Pons (tissue), 1 donor: ENCODE measurements around the gene ZNF740.
A peak's percentile ranks its signal among the peaks of the same experiment; 100 is the strongest.
"Not testable (repeated sequence)": the region's sequence is repeated elsewhere in the genome, so short reads cannot be mapped to it uniquely, and the experiment has no call there.

Experiments
- DNase-seq: peaks from one replicate; pipeline ENCODE4 v3.0.0-alpha.2; 2016; ENCODE audit warnings: low spot score

The ZNF740 gene

DNA sequence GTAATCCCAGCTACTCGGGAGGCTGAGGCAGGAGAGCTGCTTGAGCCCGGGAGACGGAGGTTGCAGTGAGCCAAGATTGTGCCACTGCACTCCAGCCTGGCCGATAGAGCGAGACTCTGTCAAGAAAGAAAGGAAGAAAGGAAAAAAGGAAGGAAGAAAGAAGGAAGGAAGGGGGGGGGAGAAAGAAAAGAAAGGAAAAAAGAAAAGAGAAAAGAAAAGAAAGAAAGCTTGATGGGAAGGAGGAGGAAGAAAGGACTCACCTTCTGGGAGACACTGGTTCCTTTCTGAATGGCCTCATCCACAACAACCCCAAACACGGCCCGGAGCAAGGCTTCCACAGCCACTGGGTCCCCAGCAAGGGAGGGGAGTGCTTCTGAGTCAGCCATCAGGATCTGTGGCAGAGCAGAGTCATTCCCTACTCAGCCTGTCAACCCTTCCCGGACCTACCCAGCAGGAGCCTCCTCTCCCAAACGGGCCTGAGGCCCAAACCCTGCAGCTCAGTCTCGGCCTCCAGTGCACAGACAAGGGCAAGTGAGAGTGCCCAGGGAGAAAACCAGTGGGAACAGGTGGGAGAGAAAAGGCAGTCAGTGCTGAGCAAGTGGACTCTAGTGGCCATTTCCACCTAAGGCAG is 7.3 kb upstream of the ZNF740 start:
- DNase-seq = no peak

GRCh38 chr12:53174881-53175491 is 5.5 kb upstream of the ZNF740 start:
- no peak for DNase-seq

DNA sequence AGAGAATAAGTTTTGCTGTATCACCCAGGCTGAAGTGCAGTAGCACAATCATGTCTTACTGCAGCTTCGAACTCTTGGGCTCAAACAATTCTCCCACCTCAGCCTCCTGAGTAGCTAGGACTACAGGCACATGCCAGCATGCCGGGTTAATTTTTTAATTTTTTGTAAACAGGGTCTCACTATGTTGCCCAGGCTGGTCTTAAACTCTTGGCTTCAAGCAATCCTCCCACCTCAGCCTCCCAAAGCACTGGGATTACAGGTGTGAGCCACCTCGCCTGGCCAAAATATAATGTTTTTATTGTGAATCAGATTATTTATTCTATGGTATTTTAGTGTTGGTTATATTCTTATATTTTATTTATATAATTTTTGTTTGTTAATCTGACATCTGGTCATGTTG is 3.8 kb upstream of the ZNF740 start:
- no peak for DNase-seq

DNA sequence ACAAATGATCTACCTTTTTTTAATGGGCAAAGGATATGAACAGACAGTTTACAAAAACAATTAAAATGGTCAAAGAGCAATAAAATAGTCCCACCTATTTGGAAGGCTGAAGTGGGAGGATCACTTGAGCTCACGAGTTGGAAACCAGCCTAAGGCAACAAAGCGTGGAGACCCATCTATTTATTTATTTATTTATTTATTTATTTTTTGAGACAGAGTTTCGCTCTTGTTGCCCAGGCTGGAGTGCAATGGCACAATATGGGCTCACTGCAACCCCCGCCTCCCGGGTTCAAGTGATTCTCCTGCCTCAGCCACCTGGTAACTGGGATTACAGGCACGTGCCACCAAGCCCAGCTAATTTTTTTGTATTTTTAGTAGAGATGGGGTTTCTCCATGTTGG is 3.1 kb upstream of the ZNF740 start:
- DNase-seq = not testable (repeated sequence)

DNA sequence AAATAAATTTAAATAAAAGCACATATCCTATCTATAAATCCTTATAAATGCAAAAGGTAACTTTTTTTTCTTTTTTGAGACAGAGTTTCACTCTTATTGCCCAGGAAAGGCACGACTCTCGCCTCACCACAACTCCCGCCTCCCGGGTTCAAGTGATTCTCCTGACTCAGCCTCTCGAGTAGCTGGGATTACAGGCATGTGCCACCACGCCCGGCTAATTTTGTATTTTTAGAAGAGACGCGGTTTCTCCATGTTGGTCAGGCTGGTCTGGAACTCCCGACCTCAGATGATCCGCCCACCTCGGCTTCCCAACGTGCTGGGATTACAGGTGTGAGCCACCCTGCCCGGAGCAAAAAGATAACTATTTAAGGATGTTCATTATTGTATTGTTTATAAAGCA is 1.7 kb upstream of the ZNF740 start:
- DNase-seq = not testable (repeated sequence)

- DNase-seq = peak; percentile 47
Measured at GRCh38 chr12:53179687-53180219, 769 bp upstream of the ZNF740 start.

GRCh38 chr12:53180931-53181645 is 566 bp downstream of the ZNF740 start:
- no peak for DNase-seq

GRCh38 chr12:53181935-53182334 is 1.4 kb downstream of the ZNF740 start:
- DNase-seq = no peak

DNA sequence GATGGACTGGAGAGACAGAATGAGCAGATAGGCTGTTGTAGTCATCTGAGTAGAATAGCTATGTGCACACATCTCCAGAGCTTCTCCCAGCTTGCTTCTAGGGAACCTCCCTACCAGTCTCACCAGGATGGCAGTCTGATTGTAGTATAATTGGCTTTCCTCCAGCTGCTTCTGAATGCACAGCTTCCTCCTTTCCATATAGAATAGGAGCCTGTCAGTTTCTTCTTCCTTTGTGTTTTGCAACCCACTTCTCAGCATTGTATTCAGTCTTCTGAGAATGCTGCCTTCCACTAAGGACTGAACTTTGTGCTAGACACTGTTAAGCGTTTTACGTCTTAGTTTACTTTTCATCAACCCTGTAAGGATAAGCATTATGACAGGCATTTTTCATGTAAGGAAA is 2.4 kb downstream of the ZNF740 start:
- peak; percentile 29 for DNase-seq

DNA sequence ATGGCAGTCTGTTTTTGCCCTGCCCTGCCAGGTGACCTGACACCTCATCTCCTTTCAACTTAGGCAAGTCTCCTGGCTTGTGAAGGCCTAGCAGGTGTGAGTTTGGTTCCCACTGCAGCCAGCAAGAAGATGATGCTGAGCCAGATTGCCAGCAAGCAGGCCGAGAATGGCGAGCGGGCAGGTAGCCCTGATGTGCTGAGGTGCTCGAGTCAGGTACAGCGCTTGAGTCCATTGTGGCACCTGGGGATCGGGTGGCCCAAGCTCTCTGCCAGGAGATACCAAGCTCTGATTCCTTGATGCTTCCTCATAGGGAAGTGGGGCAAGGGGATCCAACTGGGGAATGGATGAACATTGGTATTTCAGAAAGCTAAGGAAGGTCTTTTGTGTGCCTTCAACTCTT is 4.3 kb downstream of the ZNF740 start:
- DNase-seq = no peak

DNA sequence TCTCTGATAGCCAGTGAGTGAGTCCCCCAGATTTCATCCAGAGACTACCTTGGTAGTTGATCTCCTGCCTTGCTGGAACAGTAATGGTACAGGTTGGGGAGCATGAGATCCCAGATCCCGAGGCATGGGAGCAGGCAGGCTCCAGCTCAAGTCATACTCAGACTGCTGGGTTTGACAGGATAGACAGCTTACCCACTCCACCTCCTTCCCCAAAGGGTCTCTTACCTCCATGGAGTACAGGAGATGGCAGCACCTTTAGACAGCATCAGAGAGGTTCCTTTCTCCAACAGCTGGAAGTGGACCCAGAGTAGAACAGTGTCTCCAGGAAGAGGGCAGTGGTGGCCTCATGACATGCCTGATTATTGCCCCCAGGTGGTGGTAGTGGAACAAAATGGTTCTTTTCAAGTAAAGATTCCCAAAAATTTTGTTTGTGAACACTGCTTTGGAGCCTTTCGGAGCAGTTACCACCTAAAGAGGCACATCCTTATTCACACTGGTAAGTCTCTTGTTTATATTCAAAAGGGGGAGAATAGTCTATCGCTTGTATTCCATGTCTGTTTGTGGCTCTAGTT is 5.1 kb downstream of the ZNF740 start:
- DNase-seq = no peak

- DNase-seq = no peak
Measured at GRCh38 chr12:53186745-53187144, 6.2 kb downstream of the ZNF740 start.

GRCh38 chr12:53187145-53187899 is 6.8 kb downstream of the ZNF740 start:
- no peak for DNase-seq

DNA sequence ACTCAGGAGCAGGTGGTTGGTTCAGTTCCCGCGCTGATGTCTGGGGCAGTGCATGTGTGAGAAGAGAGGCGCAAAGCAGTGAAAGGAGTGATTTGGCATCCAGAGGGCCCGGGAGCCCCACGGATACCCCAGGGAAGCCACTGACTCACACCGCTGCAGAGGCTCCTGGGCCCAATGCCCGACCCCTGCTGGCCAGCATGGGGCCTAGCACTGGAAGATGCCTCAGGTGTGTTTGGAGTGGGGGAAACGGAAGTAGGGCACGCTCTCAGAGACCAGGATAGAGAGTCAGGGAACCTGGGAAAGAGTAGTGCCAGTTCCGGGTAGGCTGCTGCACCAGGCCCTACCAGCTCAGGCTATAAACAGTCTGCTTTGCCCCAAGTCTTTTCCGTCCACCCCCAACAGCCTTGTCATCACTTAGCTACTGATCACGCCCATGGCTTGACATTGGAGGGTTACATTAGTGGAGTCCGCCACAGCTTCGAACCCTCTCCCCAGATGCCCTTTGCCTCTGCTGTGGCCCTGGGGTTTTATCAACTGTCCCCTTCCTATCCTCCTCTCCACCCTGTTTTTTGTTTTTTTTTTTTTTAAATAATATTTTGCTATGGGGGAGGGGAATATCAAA is 9.7 kb downstream of the ZNF740 start:
- no peak for DNase-seq

DNA sequence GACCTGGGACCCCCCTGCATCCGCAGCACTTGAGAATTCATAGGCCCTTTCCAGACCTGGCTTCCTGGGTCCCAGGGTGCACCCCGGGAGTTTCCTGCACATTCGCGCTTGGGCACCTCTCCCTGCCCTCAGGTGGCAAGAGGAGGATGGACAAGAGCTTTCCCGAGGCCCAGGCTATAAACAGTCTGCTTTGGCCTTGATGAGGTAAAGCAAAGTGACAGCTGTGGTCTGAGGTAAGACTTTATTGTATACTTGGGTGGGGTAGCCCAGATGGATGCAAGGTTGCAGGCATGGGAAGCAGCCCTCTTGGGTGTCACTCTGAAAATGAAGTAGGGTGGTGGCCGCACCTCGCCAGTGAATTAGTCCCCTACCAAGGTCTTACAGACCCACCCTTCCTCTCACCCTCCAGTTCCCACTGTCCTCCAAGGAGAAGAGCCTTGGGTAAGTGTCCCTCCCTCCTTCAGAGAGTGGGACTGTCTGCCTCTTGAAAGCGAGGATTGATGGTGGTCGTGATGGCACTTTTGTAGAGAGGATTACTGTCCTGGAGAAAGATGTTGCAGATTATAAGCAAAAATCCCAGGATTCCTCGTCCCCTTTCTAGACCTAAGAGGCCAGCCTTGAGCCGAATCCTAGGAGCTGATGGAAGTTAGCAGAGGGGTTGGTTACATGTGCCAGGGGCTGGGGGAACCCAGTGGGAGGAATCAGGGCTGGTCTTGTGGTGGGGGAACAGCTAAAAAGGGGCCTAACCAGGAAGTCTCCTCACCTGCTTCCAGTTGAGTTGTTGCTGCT is 10.8 kb downstream of the ZNF740 start:
- DNase-seq = no peak

DNA sequence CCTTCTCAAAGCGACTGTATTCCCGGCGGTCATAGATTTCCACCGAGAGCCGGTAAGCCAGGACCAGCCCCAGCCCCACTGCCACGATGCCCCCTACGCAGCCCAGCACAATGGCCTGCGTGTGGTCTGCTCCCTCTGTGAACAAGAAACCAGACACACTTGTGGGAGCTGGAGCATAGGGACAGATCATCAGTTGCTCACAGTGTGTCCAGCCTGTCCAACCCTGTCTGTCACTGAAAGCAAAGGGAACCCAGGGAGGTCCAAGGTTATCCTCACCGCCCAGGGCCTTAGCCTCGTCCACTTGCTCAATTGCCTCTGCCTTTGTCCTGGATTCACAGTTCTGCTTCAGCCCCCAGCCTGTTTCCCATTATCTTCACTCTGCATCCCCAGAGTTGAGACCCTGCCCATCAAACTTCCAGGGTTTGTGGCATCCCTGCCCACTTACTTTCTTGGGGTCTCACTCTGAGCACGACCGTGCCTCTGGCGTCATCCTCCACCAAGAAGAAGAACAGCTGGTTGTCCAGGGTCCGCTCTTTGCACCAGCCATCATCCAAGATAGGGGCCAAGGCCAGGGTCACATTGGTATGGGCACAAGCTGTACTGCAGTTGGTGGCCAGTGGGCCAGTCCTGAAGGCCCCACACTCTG is 11.5 kb downstream of the ZNF740 start:
- DNase-seq = no peak

- no peak for DNase-seq
Measured at GRCh38 chr12:53192531-53193021, 12.1 kb downstream of the ZNF740 start.

DNA sequence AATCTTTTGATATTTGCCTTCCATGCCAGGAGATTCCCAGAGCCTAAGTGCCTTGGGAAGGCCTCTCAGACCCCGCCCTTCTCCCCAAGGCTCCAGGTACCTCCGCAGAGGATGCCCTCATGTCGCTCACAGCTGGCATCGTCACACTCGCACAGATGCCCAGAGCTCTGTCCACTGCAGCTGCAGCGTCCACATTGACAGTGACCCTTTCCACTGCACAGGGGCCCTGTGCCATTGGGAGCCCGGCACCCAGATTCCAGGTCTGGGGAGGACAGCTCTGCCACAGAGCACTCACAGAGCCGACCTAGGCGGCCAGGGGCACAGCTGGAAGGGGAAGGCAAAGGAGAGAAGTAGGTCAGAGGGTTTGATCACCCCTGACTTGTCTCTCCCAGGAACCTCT is 12.5 kb downstream of the ZNF740 start:
- DNase-seq = no peak

GRCh38 chr12:53193985-53194716 is 13.6 kb downstream of the ZNF740 start:
- no peak for DNase-seq
